Measurements from ENCODE around the gene CDH15. TPM values are rescaled to one million over a fixed set of nuclear protein-coding genes. Genes with fewer than 3 reads are reported as not detected.

Gene CDH15
- total and polyA plus RNA-seq, 11 donors = 0.16 to 0.32 (median 0.18) TPM; not detected in 8

DNA sequence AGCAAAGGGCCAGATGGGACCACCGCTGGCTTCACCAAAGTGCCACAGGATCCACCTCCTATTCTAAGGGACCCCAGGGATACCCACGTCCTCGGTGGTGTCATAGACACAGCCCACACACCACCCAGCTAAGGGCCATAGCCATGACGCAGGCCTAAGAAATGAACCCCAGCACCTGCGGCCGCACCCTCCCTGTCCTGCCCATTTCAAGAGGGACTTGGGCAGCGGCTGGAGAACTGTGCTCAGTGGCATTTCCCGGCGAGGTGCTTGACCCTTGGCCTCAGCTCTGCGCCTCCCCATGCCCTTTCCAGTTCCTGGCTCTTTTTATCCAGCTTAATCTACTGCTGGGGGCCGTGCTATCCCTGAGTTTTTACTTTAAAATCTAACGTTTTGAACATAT lies 73.2 kb downstream of the CDH15 start:
- ATAC-seq (no peak), DNase-seq (no peak)
- TF ChIP-seq POLR2A (IDR thresholded peaks at IDR 0.05) = no peak
- TF ChIP-seq, protein P1, sequence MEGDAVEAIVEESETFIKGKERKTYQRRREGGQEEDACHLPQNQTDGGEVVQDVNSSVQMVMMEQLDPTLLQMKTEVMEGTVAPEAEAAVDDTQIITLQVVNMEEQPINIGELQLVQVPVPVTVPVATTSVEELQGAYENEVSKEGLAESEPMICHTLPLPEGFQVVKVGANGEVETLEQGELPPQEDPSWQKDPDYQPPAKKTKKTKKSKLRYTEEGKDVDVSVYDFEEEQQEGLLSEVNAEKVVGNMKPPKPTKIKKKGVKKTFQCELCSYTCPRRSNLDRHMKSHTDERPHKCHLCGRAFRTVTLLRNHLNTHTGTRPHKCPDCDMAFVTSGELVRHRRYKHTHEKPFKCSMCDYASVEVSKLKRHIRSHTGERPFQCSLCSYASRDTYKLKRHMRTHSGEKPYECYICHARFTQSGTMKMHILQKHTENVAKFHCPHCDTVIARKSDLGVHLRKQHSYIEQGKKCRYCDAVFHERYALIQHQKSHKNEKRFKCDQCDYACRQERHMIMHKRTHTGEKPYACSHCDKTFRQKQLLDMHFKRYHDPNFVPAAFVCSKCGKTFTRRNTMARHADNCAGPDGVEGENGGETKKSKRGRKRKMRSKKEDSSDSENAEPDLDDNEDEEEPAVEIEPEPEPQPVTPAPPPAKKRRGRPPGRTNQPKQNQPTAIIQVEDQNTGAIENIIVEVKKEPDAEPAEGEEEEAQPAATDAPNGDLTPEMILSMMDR (IDR thresholded peaks at IDR 0.05) = no peak
- peaks cover 0 to 8% (median 0%) of the 10 kb centered on the region in 12 donors for H3K9me3 ChIP-seq
- H3K36me3 ChIP-seq = no peaks in the 10 kb centered on the region
- no peak overlapping the region for H3K27ac ChIP-seq
- H3K4me3 ChIP-seq = no peak overlapping the region
- peaks cover 0 to 23% (median 14%) of the 10 kb centered on the region in 12 donors for H3K4me1 ChIP-seq
- WGBS, 4 donors = 61 to 69% (median 64%) methylated on average over 10 to 12 of the region's 12 CpGs
- intact Hi-C loops (cut with DNase I) = loop anchor here in 3 of 10 donors (5.0 to 10.0 kb wide), 5 partner anchors 43 to 400 kb away; partner anchors contain the start of genes RPL13 (in 1 of the 3) and SPG7 (in 1 of the 3)
- H3K27me3 ChIP-seq = peaks cover 0 to 14% (median 0%) of the 10 kb centered on the region in 9 donors

Other genes with a start within 250 kb of the CDH15 start
- 10 to 100 TPM in 2 of 9 donors, 1 to 10 TPM in 7; 5.0 to 12.0 (median 5.8) TPM for gene CBFA2T3, start 194.5 kb upstream of the CDH15 start, total RNA-seq
- gene CBFA2T3, start 194.5 kb upstream of the CDH15 start, polyA plus RNA-seq = 10 to 100 TPM in 1 of 2 donors, 1 to 10 TPM in 1; 5.5 to 11.1 TPM
- 10 to 100 TPM; 10.3 to 26.3 (median 19.3) TPM for gene ACSF3, start 77.9 kb upstream of the CDH15 start, total RNA-seq
- gene ACSF3, start 77.9 kb upstream of the CDH15 start, polyA plus RNA-seq = 10 to 100 TPM; 12.2 to 22.9 TPM
- not detected for gene SLC22A31, start 28.8 kb downstream of the CDH15 start, total RNA-seq
- under 1 TPM in 1 of 2 donors, not detected in 1; 0.07 TPM for gene SLC22A31, start 28.8 kb downstream of the CDH15 start, polyA plus RNA-seq
- gene ZNF778, start 46.0 kb downstream of the CDH15 start, total RNA-seq = 10 to 100 TPM in 4 of 9 donors, 1 to 10 TPM in 5; 6.9 to 14.6 (median 9.9) TPM
- 1 to 10 TPM; 1.6 to 5.4 TPM for gene ZNF778, start 46.0 kb downstream of the CDH15 start, polyA plus RNA-seq

Data from heart left ventricle (tissue), 16 donors.